Measurements from ENCODE around the gene FAM227A.
"Not testable (repeated sequence)": the region's sequence is repeated elsewhere in the genome, so short reads cannot be mapped to it uniquely, and the experiment has no call there.

FAM227A gene

DNA sequence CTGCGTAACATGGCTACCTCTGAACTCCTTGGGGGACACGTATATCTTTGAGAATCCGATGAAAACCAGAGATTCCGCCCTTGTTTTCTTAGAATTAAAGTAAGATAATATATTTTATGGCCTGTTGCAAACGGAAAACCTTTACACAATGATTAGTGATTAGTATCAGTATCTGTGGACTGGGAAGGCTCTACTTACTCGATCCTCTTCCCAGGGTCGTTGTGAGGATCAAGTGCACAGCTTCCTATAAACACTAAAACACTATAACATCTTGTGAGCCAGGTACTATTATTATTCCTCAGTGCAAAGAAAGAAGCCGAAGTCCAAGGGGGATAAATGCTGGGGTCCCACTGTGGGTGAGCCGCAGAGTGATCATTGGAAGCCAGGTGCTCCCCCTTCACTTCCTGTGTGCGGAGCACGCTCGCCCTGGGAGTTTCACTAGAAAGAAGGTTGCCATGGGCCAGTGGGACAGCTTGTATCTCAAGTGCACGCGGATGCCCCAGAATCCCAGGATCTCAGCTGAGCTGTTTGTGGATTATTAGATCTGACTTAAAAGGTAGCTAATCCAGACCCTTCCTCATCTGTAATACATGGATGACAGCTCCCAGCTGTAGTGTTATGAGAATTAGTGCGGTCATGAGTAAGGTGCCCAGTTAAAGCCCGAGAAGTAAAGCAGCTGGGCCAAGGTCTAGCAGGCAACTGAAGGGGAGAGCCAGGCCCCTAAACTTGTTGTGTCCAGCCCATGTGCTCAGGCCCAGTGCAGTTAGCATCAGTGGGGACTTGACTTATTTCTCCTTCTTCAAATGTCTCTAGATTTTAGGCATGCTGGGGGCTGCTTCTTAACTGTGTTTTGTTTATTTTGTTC, 1.1 kb upstream of the FAM227A start:
- peak; percentile 42 for DNase-seq

DNA sequence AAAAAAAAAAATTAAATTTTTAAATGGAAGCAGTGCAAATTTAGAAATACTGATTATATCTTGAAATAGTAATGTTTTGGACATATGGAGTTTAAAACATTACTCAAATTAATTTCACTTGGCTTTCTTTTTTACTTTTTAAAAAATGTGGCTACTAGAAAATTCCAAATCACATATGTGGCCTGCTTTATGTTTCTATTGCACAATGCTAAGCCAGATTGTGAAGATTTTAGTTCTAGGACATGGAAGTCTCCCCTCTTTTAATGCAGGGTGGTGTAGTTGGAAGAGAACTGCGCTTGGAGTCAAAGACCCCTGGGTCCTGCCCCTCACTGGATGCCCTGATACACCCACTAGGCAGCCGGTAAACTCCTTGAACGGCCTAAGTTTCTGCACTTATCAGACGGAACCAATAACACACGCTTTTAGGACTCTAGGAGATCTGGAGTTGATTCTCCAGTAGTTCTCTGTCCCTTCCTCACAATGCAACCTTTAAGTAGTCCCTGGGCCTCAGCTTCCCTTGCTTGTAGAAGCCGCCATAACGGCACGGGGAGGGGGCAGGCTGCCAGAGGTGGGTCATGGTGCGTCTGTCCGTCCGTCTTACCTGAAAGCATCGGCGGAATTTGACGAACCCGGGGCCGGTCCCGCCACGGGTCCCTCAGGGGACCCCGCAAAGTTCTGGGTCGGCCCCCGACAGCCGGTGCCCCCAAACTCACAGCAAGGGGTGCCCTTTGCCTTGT, 505 bp downstream of the FAM227A start:
- no peak for DNase-seq

GRCh38 chr22:38653741-38654140, 2.5 kb downstream of the FAM227A start:
- no peak for DNase-seq

GRCh38 chr22:38652859-38653258, 3.3 kb downstream of the FAM227A start:
- DNase-seq, result no peak

DNA sequence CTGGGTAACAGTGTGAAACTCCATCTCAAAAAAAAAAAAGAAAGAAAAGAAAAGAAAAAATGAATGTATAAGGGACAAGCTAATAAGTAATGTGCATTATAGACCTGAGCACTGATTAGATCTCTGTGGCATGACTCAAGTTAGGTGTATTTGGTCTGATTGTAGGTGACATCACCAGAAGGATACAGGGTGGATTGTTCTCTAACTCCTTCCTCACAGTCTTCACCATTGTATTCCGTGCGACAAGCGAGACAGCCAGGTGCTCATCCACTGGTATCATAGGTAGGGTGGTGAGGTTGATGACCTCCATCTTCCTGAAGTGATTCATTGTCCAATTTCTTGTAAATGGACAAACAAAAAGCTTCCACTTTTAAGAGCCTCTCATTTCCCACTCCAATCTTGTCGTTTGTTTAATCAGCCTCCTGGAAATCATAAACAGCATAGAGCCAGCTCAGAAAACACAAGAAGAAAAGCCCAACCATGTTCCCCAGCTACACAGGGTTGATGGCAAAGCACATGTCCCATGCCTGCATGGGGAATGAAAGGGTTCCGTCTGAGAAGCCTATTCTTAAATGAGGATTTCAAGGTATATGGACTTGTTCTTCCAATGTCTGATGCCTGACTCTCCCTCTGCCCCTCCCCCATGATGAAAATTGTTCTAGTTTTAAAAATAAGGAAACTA, 6.2 kb downstream of the FAM227A start:
- no peak for DNase-seq

- DNase-seq, result no peak
Observed at GRCh38 chr22:38645430-38645829, 10.8 kb downstream of the FAM227A start.

DNA sequence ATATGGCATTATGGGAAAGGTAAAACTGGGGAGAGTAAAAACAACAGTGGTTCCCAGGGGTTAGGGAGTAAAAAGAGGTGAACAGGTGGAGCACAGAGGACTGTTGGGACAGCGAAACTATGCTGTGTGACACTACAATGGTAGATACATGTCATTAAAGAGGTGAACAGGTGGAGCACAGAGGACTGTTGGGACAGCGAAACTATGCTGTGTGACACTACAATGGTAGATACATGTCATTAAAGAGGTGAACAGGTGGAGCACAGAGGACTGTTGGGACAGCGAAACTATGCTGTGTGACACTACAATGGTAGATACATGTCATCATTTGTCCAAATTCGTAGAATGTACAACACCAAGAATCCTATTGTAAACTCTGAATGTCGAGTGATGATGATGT, 11.9 kb downstream of the FAM227A start:
- not testable (repeated sequence) for DNase-seq

DNA sequence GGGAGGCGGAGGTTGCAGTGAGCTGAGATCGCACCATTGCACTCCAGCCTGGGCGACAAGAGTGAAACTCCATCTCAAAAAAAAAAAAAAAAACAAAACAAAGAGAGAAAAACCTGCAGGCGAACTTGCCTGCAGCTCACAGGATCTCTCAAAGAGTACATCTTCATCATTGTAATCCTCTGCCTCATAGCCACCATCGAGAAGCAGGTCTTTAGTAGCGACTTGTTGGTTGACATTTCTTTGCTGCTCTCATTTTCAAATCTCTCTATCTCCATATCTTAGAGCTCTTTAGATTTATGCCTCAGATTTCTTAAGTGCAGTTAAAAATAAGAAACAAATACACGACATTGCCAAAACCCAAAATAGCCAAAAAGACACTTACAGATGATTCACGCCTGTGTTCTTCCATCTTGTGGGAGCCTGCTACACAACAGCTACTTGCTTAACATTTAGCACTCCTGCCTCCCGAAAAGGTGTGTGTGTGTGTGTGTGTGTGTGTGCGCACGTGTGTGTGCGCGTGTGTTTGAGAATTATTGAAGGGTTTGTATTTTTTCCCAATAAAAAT, 14.6 kb downstream of the FAM227A start:
- DNase-seq, result no peak

GRCh38 chr22:38638728-38639127, 17.5 kb downstream of the FAM227A start:
- no peak for DNase-seq

GRCh38 chr22:38638216-38638615, 18.0 kb downstream of the FAM227A start:
- no peak for DNase-seq

DNA sequence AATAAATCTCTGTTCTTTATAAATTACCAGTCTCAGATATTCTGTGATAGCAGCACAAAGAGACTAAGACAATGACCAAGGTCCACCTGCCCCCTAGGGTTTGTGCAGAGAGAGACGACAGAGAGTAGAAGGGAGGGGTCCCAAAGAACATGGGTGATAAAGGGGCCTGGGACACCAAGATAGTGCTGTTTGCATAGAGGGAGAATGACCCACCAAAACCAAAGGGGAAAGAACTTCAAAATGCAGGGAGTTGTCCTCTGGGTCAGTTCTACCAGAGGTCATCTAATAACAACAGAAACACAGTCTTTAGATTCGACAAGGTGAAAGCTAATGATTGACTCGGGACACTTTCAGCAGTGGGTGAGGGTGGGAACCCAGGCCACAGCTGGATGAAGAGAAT, 23.7 kb downstream of the FAM227A start:
- DNase-seq, result no peak

- no peak for DNase-seq
Observed at GRCh38 chr22:38631724-38632123, 24.5 kb downstream of the FAM227A start.

DNA sequence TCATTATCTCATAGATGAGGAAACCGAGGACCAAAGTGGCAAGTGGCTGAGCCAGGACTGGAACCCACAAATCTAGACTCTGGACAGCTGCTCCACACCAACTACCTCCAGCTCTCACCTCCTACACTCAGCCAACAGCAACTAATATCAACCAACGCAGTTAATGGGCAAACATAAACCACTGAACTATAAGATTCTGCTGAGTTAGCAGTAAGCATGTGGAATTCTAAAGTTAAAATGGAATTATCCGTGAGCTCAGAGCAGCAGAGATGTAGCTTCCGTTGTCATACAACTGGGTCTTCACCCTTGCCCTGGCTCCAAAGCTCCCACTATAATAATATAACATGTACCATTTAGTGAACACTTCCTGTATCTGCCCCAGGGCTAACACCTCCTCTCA, 27.1 kb downstream of the FAM227A start:
- no peak for DNase-seq

DNA sequence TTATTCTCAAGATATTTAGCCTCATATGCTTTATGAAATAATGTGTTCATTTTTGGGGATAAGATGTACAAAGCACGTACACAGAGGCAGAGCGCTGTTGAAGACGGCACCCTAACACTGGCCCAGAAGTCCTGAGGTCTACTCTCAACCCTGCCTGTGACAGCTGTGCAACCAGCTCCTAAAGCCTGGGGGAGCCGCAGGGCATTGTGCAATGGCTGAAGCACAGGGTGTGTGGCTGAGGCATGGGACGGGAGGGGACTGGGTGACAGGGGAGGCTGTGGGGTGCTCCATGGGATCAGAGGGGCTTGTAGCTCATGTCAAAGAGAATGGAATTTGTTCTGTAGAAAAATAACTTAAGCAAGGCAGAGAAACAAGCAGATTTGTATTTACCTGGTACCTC, 27.7 kb downstream of the FAM227A start:
- DNase-seq, result no peak

DNA sequence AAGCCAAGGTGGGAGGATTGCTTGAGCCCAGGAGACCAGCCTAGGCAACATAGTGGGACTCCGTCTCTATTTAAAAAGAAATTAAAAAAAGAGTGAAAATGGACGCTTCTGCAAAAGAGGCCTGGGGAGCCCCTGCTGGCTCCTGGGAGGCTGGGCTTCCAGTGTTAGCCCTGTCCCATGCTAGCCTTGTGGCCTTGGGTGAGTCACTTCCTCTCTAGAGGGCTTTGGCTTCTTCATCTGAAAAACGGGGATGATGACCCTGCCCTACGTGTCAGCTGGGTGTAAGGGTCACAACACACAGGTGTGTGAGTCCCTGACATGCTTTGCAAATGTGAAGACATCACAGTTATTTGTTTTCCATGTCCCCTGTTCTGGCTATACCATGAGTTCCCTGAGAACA, 32.8 kb downstream of the FAM227A start:
- no peak for DNase-seq

GRCh38 chr22:38618682-38619081, 37.5 kb downstream of the FAM227A start:
- DNase-seq, result no peak

DNA sequence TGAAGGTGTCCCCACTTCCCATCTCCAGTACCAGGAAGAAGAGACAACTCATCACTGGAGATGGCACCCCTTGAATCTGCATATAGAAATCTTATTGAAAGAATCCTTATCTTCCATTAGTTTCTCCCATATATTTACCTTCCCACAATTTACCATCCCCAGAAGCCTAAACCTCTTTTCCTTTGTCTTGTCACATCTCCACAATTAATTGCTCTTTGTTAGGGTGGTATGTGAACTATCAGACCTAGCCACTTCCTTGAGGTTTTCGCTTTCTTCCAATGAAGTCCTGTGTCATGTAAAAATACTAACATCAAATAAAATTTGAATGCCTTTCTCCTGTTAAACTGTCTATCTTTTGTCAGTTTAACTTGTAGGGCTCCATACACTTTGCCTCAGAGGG, 37.9 kb downstream of the FAM227A start:
- no peak for DNase-seq

GRCh38 chr22:38615064-38615405, 41.2 kb downstream of the FAM227A start:
- DNase-seq, result not testable (repeated sequence)

- no peak for DNase-seq
Observed at GRCh38 chr22:38614332-38615063, 41.7 kb downstream of the FAM227A start.

GRCh38 chr22:38613588-38613987, 42.6 kb downstream of the FAM227A start:
- DNase-seq, result no peak

DNA sequence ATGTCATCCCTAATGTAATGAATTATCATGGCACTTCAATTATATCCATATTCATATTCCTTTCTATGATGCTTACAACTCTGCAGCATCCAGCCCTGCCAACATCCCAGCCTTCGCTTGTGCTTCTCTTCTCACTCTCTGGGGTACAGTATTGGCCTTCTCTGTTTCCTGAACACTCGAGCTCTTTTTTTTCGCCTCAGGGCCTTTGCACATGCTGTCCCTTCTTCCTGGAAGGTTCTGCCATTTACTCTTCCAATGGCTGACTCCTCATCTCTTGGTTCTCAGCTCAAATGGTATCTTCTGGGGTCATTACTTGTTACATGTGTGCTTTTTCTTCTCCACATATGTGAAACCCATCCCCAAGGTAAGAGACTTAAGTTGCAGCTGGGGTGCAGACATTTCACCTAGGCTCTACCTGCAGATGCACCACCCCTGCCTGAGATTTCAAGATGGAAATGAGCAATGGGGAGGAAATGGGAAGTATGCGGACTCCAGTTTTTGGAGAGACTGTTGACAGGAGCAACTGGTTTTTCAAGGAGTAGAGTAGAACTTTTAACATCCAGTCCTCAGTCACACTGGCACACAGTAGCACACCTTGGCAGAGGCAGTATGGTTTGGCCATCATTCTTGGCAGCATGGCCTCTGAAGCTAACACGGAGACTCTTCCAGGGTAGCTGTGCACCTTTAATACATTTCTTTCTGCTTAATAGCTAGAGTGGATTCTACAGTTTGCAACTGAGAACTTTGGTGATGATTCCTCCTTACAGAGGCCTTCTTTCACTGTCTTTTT, 43.8 kb downstream of the FAM227A start:
- DNase-seq, result no peak

- no peak for DNase-seq
Observed at GRCh38 chr22:38611559-38611958, 44.6 kb downstream of the FAM227A start.
